GM21529 (cell line): ENCODE measurements around the gene TMSB15A.
"Not testable (repeated sequence)": the region's sequence is repeated elsewhere in the genome, so short reads cannot be mapped to it uniquely, and the experiment has no call there.

Experiments
- ATAC-seq: cut with Tn5 transposase; IDR thresholded peaks from one replicate; pipeline ENCODE4 v1.9.1; 2021; ENCODE audit not compliant: unreplicated experiment

TMSB15A gene

DNA sequence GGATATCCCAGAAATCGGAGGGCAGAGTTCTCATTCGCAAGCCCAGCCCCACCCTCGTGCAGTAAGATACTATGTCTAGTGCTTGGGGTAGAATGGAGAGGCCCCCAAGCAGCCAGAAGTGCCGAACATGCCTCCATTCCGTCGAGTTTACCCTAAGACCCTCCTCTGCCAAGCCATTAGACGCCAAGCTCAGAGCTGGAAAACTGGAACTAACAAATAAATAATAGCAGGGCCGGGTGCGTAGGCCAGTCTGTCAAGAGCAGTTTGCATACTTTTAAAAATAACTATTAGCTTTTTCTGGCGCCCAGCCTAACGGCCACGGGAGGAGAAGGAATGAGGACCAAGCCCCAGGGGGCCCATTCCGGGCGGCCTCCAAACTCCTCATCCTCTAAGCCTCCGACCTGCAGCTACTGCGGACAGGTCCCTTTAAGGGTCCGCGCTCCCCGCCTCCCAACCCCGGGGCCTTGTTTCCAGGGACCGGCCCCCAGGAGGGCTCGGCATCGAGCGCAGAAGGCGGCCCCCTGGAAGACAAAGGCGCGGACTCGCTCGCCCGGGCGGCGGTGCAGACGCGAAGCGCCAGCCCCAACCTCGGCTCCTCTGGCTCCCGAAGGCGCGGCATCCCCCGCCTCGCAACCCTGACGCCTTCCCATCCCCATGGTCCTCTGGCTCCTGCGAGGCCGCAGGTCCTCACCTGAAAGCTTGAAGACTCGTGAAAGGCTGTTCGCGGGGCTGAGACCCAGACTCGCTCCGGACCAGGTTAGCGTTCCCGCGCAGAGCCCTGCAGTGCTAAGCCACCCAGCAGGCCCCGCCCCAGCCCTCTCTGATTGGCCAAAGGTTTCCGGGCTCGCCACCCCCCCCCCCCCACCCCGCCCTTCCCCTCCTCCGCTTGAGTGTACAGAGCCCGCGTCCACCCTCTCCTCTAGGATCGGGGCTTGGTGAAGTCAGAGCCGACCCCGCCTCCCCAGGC lies at the start of gene TMSB15A:
TSS of gene TMSB15A (minus strand) at position 765 of the 967 bp plus-strand sequence.
- peak; percentile 92 for ATAC-seq

DNA sequence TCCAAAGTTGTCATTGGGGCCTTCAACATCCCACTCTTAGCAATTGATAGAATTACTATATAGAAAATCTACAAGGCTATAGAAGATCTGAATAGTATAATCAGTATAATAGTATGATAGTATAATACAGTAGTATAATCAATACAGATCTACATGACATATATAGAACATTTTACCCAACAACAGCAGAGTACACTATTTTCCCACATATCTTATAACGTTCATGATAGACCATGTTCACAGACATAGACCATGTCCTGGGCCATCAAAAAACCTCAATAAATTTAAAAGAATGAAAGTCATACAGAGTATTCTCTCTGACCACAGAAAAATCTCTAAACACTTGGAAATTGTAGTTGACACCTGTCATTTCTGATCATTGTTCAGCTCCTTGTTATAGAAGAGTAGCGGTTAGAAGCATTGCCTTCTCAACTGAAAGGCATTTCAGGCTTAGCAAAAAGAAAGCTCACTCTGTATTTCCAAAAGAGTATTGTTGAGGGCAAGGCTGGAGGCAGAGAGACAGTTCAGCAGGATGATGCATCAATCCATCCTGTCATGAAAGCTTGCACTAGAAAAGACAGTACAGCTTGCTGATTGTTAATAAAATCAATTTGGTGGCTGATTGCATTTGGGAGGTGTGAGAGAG lies 44.0 kb upstream of the TMSB15A start:
- ATAC-seq: no peak

- ATAC-seq: no peak
These were observed 42.1 kb upstream of the TMSB15A start for GRCh38 chrX:102558607-102559006.

- no peak for ATAC-seq
These were observed 31.7 kb upstream of the TMSB15A start for GRCh38 chrX:102548231-102548630.

- no peak for ATAC-seq
These were observed 30.4 kb upstream of the TMSB15A start for GRCh38 chrX:102546828-102547493.

DNA sequence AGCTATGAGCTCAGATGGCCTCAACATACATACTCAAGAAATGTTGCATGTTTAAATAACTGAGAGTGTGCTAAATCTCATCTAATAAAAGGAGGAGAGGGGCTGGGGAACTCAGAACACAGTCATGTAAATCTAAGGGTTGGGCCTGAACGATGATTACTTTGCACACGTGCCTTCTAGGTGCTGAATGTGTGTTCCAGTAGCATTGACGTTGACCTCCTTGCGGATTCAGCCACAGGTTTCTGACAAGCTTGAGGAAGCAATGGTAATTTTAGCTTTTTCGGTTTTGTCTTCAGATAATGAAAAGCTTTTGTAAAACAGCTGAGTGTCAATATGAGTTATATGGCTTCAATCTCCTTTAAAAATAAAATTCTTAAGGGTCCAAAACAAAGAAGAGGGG lies 29.6 kb upstream of the TMSB15A start:
- ATAC-seq: not testable (repeated sequence)

DNA sequence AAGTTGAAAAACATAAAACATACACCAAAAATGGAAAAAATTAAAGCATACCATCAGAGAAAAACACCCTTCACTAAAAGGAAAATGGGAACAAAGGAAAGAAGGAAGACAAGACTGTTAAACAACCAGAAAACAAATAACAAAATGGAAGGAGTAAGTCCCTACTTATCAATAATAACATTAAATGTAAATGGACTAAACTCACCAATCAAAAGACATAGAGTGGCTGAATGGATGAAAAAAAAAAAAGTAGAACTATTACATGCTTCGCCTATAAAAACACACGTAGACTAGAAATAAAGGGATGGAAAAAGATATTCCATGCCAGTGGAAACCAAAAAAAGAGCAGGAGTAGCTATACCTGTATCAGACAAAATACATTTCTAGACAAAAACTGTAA lies 19.4 kb upstream of the TMSB15A start:
- ATAC-seq: no peak

DNA sequence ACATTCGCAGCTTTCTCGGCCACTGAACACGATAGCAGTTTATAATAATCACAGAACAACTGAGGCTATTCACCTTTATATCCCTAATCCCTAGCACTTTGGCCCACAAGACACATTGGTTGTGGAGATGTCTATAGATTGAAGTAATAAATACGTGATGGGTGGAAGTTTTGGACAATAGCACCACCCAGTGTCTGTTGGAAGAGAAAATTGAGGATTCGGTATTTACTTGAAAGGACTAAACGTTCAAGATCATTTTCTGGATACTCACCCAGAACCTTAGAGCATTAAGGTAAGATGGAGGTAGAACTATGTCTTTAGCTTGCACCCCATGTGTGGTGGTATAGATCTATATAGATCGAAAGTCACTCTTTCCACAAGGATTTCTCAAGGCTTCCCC lies 787 bp upstream of the TMSB15A start:
- ATAC-seq: no peak

DNA sequence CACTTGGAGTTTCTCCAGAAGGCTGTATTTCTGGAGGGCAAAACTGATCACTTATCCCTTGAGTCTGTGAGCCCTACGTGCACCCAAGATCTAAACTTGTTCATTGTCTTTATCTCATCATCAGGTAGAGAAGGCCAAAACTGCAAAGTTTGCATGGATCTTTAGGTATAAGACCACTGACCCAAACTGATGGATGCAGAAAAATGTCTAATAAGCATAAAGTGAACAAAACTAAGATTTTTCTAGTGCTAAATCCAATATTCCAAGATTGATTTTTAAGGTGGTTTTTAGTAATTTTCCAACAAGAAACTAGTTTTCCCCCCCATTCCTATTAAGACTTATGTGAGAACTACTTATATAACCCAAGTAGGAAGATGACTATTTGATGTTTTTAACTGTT lies 2.0 kb downstream of the TMSB15A start:
- ATAC-seq: no peak

DNA sequence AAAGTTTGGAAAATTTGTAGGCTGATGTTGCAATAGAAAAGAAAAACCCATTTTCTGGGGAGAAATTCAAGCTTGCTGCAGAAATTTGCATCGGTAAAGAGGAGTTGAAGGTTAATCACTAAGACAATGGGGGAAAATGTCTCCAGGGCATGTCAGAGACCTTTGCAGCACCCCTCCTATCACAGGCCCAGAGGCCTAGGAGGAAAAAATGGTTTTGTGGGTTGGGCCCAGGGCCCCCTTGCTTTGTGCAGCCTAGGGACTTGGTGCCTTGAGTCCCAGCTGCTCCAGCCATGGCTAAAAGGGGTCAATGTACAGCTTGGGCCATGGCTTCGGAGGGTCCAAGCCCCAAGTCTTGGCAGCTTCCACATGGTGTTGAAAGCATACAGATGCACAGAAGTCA lies 17.8 kb downstream of the TMSB15A start:
- ATAC-seq: no peak

DNA sequence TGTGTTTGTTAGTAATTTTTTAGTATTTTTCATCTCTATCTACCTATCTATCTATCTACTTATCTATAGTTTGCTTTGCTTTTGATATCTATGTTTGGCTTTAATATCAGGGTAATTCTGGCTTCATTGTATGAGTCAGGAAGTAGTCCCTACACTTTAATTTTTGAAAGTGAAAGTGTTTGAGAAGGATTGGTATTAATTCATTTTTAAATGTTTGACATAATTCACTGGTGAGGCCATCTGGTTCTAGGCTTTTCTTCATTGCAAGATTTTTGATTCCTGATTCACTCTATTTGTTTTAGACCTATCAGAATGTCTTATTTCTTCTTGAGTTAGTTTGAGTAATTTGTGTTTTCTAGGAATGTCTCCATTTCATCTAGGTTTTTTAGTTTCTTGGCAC lies 24.8 kb downstream of the TMSB15A start:
- ATAC-seq: no peak

DNA sequence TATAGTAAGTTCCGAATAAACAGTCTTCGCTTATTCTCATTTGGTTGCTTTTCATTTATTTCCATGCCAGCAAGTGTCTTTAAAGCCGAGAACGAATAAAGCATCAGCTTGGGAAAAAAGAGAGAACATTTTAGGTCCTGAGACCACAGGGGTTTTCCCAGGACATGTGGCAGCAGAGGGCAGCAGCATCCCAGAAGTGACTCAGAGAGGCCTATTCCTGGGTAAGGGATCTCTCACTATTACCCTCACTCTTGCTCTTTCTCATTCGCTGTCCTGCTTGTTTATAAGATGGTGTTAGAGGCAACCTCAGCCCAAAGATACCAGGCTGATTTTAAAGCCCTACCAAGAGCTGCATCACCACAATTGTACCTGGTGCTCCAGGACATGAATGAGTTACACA lies 37.8 kb downstream of the TMSB15A start:
- ATAC-seq: not testable (repeated sequence)

GRCh38 chrX:102471762-102472220 lies 44.7 kb downstream of the TMSB15A start, which contains the start of gene TCP11X2:
Gene TCP11X2, minus strand, starts transcription at chrX:102471812.
- ATAC-seq: not testable (repeated sequence)

DNA sequence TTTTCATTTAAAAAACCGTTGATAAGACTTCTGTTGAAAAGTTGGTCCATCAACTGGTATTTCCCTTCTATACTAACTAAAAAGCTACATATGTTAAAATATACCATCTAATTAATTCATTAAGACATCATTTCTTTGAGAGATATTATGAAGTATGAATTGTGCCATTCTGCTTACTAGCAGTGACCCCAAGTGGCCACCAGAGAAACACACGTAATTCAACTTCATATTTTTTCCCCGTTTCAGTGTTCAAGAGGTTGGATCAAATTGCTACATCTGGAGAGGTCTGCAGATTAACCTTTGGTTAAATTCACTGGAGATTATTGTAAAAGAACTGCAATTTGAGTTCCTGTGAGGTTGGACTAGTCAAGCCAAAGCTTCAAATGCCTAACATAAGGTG lies 46.3 kb downstream of the TMSB15A start:
- ATAC-seq: not testable (repeated sequence)
